RWPE1 (cell line): ENCODE measurements around the gene AFTPH.

Source experiments
- CTCF ChIA-PET: fragments of 350-600 bp; sonication (Branson Sonifier 250); formaldehyde crosslinking; extraction: SDS; loops from one replicate; lab custom pipeline; 2021; lab: Yijun Ruan, JAX
- POLR2A ChIA-PET: fragments of 400-600 bp; formaldehyde crosslinking; extraction: SDS; loops from one replicate; lab custom pipeline; 2020; ENCODE audit warnings: antibody characterized with exemption; ENCODE audit not compliant: low non-redundant PET; lab: Yijun Ruan, JAX
- DNase-seq: peaks from one replicate; pipeline ENCODE4 v3.0.0; 2012; ENCODE audit warnings: low spot score
- H3K27ac ChIP-seq: fragments of 450-650 bp; 2 replicates; pipeline ENCODE4 v1.5.1; 2017
- CTCF ChIP-seq: fragments of 450-650 bp; conservative IDR thresholded peaks from 2 replicates; pipeline ENCODE4 v1.5.1; 2017; ENCODE audit warnings: low read depth, mild to moderate bottlenecking

The AFTPH gene

GRCh38 chr2:64605991-64606478, 81.9 kb downstream of the AFTPH start:
- no peak for TF ChIP-seq CTCF
- DNase-seq, result no peak
- no peak overlapping the region for H3K27ac ChIP-seq
- ChIA-PET CTCF (interaction anchor here (1.6 kb wide), 1 partner anchor 40 kb away, joined by 4 read pairs; no protein-coding TSS in a partner anchor), POLR2A (interaction anchor here (1.1 kb wide), 1 partner anchor 44 kb away, joined by 5 read pairs; no protein-coding TSS in a partner anchor)

DNA sequence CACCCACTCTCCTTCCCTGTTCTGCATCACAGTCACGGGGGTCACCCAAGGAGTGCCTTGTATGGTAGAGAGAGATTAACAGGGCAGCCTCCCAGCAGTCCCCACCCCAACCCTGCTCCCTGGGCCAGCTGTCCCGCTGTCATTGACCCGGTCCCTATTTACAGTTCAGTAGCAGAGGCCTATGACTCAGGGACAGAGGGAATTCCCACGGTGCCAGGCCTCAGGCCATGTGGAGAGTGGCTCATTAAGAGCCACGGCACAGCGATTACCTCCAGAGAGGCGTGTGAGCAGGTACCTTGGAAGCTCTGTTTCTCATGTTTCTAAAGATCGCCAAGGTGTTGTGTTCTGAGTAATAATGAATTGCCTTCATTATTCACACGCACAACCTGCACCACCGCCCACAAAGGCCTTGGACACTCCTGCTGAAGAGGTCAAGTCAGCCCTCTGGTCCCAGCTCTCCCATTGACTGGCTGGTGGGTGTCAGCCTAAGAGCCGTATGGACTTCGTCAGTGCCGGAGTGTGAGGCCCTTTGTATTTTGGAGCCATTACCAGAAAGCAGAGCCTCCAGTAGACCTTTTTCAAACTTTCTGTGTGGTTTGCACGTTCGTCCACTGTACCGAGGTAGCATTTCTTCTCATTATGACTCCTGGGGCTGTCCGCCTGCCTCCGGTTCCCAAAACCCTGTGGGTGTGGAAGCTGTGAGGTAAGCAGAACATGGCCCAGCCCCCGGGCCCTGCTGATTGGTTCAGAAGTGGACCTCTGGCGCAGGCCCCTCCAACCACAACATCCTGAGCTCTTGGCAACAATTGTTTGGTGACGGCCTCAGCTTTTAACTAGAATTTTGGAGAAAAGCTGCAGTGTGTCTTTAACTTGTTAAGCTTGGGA, 82.6 kb downstream of the AFTPH start:
- ChIA-PET POLR2A (interaction anchor here (1.1 kb wide), 2 partner anchors 43 to 144 kb away, joined by 3 to 5 read pairs; no protein-coding TSS in a partner anchor), CTCF (interaction anchor here (0.6 to 2.3 kb wide), 4 partner anchors 35 to 319 kb away, joined by 3 to 9 read pairs (median 4); no protein-coding TSS in a partner anchor)
- H3K27ac ChIP-seq, result no peak overlapping the region
- DNase-seq, result no peak
- TF ChIP-seq CTCF, result no peak

- CTCF ChIA-PET, result interaction anchor here (0.6 to 2.3 kb wide), 3 partner anchors 36 to 318 kb away, joined by 3 to 9 read pairs (median 3); no protein-coding TSS in a partner anchor
- POLR2A ChIA-PET, result interaction anchor here (1.1 kb wide), 1 partner anchor 143 kb away, joined by 3 read pairs; no protein-coding TSS in a partner anchor
- H3K27ac ChIP-seq, result no peak overlapping the region
- peak; percentile 46 for DNase-seq
- TF ChIP-seq CTCF, result no peak
These were observed 83.5 kb downstream of the AFTPH start for GRCh38 chr2:64607381-64608304.

- ChIA-PET POLR2A (interaction anchor here (0.6 kb wide), 1 partner anchor 15 kb away, joined by 3 read pairs; no protein-coding TSS in a partner anchor), CTCF (interaction anchor here (0.6 to 2.3 kb wide), 2 partner anchors 37 to 54 kb away, joined by 3 to 9 read pairs; no protein-coding TSS in a partner anchor)
- no peak overlapping the region for H3K27ac ChIP-seq
- no peak for TF ChIP-seq CTCF
- DNase-seq, result no peak
These were observed 84.7 kb downstream of the AFTPH start for GRCh38 chr2:64608867-64609226.

DNA sequence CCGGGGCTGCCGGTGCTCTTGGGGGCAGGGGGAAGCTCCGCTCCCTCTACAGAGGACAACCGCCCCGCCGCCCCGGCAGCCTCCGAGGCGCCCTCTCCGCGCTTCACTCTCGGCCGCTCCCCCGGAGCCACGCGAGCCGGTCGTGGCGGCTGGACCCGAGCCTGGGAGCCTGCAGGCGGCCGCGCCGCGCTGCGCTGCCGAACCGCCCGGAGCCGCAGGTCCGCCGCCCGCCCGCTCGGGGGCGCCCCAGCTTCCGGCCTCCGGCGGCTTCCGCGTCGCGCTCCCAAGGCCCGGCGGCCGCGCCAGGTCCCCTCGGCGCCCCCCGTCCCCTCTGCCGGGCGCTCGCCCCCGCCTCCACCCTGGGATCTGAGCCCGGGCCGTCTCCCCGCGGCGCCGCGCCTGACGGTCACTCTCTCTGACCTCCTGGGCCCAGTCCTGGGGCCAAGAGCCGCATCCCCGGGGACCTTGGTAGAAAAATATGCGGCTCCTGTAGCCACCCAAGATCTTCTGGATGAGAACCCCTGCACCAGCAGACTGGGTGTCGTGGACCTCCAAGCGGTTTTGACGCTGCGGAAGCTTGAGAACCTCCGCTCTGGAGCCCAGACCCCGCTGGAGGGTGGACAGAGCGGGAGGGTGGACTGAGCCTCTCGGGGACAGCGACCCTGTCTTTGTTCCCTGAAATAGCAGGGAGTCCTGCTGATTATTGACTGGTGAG, 85.3 kb downstream of the AFTPH start:
- ChIA-PET CTCF (interaction anchor here (0.6 to 2.3 kb wide), 3 partner anchors 37 to 54 kb away, joined by 3 to 9 read pairs (median 3); no protein-coding TSS in a partner anchor), POLR2A (interaction anchor here (0.6 kb wide), 1 partner anchor 15 kb away, joined by 3 read pairs; no protein-coding TSS in a partner anchor)
- peak; percentile 67 for TF ChIP-seq CTCF
- DNase-seq, result no peak
- H3K27ac ChIP-seq, result no peak overlapping the region
